Measurements from ENCODE around the gene CACNA1I.

CACNA1I gene

GRCh38 chr22:39570226-39570625 lies 327 bp upstream of the CACNA1I start:
- no peak for TF ChIP-seq CTCF (conservative IDR thresholded peaks at IDR 0.05)
- TF ChIP-seq ZFX (IDR thresholded peaks at IDR 0.05), result no peak
- H3K27ac ChIP-seq, result no peak overlapping the region

GRCh38 chr22:39571538-39571937 lies 985 bp downstream of the CACNA1I start:
- no peak overlapping the region for H3K27ac ChIP-seq

GRCh38 chr22:39574779-39575551 lies 4.4 kb downstream of the CACNA1I start:
- H3K27ac ChIP-seq, result no peak overlapping the region
- TF ChIP-seq ZFX (IDR thresholded peaks at IDR 0.05) (no peak), CTCF (conservative IDR thresholded peaks at IDR 0.05) (no peak)

More at GRCh38 chr22:39571538-39571937, 985 bp downstream of the CACNA1I start:
- TF ChIP-seq ZFX (IDR thresholded peaks at IDR 0.05) (no peak), CTCF (conservative IDR thresholded peaks at IDR 0.05) (no peak)

GRCh38 chr22:39575552-39575825 lies 4.9 kb downstream of the CACNA1I start:
- no peak for TF ChIP-seq CTCF (conservative IDR thresholded peaks at IDR 0.05)
- no peak for TF ChIP-seq ZFX (IDR thresholded peaks at IDR 0.05)
- no peak overlapping the region for H3K27ac ChIP-seq

GRCh38 chr22:39576027-39576426 lies 5.5 kb downstream of the CACNA1I start:
- no peak for TF ChIP-seq CTCF (conservative IDR thresholded peaks at IDR 0.05)
- no peak for TF ChIP-seq ZFX (IDR thresholded peaks at IDR 0.05)
- no peak overlapping the region for H3K27ac ChIP-seq

- H3K27ac ChIP-seq, result no peak overlapping the region
- TF ChIP-seq CTCF (conservative IDR thresholded peaks at IDR 0.05) (no peak), ZFX (IDR thresholded peaks at IDR 0.05) (no peak)
Observed at GRCh38 chr22:39577366-39577765, 6.8 kb downstream of the CACNA1I start.

- no peak overlapping the region for H3K27ac ChIP-seq
- TF ChIP-seq CTCF (conservative IDR thresholded peaks at IDR 0.05), result no peak
- TF ChIP-seq ZFX (IDR thresholded peaks at IDR 0.05), result no peak
Observed at GRCh38 chr22:39577900-39578299, 7.3 kb downstream of the CACNA1I start.
